GM12891 (cell line): ENCODE data around the gene PTPRN2.

ENCODE experiments used
- POLR2A ChIP-seq: IDR thresholded peaks from 2 replicates; pipeline ENCODE4 v1.6.1; 2011; ENCODE audit warnings: low read depth, low read length, control low read depth
- POLR2AphosphoS5 ChIP-seq: IDR thresholded peaks from 2 replicates; pipeline ENCODE4 v1.6.1; 2011; ENCODE audit warnings: low read depth, low read length, control low read depth
- SPI1 ChIP-seq: IDR thresholded peaks from 2 replicates; pipeline ENCODE4 v1.6.1; 2011; ENCODE audit warnings: low read depth, low read length, control low read depth

- no peak for TF ChIP-seq POLR2A
- no peak for TF ChIP-seq POLR2AphosphoS5
- no peak for TF ChIP-seq SPI1
Observed at GRCh38 chr7:157978766-157979165, 608.9 kb downstream of the PTPRN2 start.
